HG03342 (cell line): ENCODE data around the gene SKOR1.

ENCODE experiments used
- ATAC-seq: cut with Tn5 transposase; IDR thresholded peaks from one replicate; pipeline ENCODE4 v1.9.1; 2021; ENCODE audit warnings: mild to moderate bottlenecking, moderate library complexity; ENCODE audit not compliant: unreplicated experiment

SKOR1 gene

DNA sequence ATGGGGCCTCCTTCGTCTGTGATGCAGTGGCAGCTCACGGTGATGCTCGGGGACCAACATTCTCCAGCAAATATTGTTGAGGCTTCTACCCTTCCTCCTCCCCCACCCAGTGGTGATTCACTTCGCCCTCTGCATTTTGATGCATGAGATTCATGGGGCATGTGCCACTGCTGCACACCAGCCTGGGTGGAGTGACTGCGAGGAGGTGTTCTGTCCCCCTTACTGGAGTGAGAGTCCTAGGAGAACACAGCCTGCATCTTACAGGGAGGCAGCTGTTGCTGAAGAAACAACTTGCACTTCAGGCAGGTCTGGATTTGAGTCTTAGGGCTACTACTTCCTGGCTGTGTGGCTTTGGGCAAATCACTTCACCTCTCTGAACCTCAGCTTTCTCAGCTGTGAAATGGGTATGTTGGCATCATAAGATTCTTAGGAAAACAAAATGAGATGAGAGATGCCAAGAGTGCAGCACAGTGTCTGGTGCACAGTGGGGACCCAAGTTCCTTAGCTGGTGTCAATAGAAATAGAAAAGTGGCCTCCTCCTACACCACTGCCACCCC lies 10.2 kb upstream of the SKOR1 start:
- no peak for ATAC-seq

DNA sequence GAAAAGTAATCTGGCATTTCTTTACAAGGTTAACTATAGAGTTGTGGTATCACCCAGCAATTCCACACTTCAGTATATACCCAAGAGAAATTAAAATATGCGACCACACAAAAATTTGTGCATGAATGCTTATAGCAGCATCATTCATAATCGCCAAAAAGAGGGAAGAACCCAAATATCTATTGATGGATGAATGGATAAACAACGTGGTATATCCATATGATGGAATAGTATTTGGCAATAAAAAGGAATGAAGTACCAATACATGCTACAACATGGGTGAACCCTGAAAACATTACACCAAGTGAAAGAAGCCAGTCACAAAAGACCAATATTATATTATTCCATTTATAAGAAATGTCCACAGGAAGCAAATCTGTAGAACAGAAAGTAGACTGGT lies 8.6 kb upstream of the SKOR1 start:
- no peak for ATAC-seq

DNA sequence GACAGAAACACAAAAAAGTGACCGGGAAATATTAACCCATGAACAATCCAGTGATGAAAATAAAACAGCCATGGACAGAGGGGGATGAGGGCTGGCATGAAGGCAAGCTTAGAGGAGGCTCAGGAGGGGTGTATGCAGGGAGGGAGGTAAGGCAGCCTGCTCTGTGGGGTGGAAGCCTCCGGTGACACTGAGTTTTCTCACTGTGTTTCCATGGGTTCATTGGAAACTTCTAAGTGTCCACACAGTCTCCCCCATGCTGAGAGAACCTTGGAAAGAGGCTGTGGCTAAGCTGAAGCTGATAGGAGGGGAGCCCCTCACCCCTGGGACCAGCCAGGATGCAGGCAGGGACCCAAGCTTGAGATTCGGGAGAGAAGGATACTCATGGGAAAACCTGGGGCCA lies 6.8 kb upstream of the SKOR1 start:
- no peak for ATAC-seq

DNA sequence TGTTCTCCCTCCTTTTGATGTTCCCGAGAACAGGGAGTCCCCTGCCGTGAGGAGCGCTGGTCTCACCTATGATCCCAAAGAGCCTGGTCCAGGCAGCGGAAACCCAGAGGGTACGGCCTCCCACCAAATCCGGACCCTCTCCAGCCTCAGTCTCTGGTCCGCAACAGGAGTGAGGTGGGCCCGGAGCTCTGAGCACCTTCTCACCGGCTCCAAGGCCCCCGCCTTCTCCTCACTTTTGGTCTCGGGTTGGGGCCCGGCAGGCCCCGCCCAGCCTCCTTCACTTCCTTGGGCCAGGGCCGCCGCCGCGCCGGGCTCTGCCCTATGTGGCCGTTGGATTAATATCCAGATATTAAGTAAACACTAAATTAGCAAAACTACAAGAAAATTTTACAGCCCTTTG lies 5.7 kb upstream of the SKOR1 start:
- no peak for ATAC-seq

DNA sequence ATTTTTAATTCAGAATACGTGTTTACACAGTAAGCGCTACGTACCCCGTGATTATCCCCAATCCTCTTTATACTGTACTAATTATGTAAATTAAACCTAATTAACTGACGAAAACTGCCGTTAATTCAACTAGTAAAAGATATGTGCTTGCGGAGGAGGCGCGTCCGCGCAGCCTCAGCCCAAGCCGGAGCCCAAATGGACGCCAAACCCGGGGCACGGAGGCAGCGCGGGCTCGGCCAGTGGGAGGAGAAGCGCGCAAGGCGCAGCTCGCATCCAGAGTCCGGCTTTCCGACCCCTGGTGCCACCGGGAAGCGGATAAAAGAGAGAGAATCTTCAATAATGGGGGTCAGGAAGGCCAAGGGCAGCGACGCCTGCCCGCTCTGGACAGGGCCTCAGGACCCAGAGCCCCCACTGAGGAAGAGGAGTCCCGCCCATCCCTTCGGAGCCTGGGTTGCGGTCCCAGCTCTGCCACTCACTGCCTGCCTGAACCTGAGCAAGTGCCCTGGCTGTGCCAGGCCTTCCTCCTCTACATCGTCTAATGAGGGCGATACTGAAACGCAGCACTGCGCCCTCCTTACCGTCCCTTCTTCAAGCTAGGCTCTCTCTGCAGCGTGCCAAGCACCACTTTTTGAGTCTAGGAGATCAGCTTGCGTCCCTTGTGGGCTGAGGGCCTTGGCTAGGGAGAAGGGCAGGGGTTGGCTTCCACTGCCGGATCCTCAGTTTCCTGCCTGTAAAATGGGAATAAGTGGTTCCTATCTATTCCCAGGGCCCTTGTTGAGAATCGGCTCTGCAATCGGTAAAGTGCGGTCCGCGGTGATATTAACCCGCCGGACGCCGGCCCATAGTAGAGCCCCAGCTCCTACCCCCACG lies 5.0 kb upstream of the SKOR1 start:
- no peak for ATAC-seq

DNA sequence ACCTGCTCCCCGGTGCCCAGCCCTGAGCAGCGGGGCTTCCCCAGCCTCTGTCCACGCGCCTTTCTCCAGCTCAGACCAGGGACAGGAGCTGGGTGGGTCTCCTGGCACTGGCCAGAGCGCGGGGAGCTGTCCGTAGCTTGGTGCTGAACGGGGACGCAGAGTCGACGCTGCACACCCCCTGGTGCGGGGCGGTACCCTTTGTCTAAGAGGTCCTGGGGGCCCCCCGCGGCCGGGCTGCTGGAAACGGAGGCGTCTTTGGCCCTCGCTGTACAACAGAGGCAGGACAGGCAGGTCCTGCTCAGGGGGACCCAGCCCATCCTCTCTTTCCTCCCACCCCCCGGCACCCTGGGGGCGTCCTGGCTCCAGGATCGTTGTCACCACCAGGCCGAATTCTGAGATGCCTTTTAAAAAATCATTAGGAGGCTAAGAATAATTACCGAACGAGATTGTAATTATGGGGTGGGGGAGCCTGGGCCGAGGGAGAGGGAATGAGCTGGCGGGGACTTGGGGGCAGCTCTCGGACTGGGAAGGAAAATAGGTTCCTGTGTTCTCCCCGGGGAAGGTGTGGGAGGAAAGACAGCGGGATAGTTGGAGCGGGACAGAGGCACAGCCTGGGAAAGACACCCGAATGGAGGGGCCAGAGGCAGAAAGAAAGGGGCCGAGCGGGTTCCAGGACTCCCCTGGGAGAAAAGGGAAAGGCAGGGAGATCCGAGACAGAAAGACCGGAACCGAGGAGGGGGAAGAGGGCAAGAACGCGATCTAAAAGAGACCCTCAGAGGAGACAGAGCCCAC lies 4.1 kb upstream of the SKOR1 start:
- ATAC-seq: no peak

DNA sequence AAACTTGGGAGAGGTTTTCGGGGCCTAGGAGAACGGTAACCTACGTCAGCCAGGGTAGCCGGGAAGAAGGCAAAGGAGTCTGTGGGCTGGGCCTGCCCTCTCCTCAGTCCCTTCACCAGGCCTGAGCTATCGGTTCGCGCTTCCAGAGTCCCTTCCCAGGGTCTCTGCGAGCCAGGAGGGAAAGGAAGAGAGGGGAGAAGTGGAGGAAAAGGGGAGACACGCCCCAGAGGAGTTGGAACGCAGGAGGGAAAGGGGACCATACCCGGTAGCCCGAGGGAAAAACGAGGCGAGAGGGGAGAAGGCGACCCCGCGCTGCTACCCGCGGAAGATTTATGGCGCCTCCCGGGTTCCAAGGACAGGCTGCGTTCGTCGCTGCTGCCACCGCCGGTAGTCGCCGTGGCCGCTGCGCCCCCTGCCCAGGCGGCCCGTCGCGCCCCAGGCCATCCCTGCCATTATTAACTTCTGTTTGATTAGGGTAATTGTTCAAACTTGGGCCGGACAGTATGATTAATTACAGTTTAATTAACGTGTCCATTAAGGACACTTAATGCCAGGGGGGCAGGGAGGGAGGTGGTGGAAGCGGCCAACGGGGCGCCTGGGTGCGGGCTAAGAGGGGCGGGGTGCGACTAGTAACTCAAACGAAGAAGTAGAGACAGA lies 3.4 kb upstream of the SKOR1 start:
- no peak for ATAC-seq

DNA sequence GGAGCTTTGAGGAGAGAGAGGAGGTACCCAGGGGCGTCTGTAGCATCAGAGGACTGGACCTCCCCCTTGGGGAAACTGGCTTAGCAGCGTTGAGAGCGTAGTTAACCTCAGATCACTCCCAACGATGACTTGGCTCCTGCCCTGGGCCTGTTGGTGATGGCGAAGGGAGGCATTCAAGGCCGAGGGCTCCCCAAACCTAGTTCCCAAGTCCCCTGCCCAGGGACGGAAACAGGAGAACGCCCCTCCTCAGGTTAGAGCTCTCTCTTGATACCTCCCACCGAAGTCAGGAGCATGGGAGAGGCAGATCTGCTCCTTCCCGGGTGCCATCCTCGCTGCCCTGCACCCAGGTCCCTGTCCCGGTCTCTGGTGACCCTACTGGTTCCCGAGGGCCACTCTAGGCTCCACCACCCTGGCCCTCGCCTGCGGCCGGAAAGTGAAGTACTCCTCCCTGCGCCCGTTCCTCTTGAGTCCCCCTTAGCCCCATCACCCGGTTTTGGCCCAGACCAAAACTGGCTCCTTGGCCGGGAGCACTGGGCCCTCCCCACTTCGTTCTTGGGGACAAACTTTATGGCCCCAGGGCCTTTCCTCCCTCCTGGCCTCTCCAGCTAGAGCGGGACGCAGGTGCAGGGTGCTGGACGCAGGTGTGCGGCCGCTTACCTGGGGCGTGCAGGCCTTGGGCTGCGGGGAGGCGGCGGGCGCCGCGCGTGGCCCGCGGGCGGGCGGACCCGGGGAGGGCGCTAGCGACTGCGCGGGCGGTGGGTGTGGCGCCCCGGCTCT lies 2.6 kb upstream of the SKOR1 start:
- no peak for ATAC-seq

DNA sequence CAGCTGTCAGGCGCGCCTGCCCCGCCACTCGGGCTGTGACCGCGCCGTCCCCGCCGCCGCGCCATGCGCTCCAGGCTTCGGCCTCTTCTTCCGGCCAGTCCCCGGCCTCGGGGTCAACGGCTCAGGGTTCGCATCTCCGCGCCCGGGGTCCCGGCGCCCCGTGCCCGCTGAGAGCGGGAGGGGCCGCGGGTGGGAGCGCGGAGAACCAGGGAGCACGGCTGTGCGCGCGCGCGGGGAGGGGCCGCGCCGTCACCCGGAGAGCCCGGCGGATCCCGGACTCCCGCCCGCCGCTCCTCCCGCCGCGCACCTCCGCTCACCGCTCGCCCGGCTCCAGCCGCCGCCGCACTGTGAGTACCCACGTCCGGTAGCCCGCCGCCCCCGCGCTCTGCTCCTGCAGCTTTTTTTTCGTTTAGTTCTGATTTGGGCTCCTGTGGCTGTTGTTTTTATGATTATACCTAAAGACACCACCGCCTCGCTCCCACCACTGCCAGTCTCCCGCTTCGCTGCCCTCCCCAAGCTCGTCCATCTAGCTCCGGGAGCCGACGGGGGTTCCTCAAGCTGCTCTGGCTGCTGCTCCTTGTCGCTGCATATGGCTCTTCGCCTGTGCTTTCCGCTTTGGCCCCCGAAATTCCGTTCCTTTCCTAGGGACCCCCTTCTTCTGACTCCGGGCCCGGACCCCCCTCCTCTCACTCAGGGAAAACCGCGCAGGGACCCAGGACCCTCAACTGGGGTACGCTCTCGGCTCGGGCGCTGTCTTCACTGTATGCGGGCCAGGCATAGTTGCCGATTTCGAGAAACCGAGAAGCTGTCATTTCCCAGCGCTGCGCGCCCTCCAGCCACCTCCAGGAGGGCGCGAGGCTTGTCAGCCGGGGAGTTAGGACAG lies 1.8 kb upstream of the SKOR1 start:
- ATAC-seq: no peak

DNA sequence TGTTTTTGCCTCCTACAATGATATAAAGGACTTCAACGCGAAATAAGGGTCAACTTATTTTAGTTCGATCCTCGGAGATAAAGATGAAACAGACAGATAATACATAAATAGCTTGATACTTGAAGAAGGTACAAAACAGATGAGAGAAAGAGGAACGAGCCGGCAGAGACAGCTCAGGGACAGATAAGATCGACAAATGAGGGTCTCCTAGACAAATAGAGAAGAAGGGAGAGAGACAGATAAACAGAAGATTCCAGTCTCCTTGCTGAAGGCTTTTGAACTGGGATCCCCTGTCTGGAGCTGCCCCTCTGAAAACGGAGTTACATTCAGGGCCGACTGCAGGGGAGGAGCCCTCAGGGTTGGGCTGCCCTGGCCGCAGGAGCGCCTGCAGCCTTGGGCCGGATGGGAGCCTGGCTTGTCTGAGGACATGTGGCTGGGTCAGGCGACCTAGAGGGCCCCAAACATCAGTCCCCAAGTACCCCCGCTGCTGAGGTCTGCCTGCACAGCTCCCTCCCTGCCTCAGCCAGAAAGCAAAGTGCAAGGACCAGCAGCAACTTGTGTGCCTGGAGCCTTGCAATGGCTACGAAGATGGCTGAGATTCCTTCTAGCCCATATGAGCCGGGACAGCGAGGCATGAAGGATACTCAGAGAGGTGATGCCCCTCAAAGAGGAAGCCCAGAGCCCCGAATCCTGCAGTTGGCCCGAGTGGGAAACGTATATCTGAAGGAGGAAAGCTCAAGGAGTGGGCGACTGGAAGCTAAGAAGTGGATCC lies 926 bp upstream of the SKOR1 start:
- ATAC-seq: no peak

DNA sequence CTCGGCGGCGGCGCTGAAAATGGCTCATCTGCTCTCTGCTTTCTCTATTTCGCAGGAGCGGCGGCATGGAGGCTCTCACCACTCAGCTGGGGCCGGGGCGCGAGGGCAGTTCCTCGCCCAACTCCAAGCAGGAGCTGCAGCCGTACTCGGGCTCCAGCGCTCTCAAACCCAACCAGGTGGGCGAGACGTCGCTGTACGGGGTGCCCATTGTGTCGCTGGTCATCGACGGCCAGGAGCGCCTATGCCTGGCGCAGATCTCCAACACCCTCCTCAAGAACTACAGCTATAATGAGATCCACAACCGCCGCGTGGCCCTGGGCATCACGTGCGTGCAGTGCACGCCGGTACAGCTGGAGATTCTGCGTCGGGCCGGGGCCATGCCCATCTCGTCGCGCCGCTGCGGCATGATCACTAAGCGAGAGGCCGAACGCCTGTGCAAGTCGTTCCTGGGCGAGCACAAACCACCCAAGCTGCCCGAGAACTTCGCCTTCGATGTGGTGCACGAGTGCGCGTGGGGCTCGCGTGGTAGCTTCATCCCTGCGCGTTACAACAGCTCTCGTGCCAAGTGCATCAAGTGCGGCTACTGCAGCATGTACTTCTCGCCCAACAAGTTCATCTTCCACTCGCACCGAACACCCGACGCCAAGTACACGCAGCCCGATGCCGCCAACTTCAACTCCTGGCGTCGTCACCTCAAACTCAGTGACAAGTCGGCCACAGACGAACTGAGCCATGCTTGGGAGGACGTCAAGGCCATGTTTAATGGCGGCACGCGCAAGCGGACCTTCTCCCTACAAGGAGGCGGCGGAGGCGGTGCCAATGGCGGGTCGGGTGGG lies 790 bp downstream of the SKOR1 start:
- no peak for ATAC-seq

DNA sequence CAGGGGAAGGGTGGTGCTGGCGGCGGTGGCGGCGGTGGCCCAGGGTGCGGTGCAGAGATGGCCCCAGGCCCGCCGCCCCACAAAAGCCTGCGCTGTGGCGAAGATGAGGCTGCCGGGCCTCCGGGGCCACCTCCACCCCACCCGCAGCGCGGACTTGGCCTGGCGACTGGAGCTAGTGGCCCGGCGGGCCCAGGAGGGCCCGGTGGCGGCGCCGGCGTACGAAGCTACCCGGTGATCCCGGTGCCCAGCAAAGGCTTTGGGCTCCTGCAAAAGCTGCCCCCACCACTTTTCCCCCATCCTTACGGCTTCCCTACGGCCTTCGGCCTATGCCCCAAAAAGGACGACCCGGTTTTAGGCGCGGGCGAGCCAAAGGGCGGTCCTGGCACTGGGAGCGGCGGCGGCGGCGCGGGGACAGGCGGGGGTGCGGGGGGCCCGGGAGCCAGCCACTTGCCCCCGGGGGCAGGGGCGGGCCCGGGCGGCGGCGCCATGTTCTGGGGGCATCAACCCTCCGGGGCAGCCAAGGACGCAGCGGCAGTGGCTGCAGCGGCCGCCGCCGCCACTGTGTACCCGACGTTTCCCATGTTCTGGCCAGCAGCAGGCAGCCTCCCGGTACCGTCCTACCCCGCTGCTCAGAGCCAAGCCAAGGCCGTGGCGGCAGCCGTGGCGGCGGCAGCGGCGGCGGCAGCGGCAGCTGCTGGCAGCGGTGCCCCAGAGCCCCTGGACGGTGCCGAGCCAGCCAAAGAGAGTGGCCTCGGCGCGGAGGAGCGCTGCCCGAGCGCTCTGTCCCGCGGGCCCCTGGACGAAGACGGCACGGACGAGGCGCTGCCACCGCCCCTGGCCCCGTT lies 1.6 kb downstream of the SKOR1 start:
- no peak for ATAC-seq

DNA sequence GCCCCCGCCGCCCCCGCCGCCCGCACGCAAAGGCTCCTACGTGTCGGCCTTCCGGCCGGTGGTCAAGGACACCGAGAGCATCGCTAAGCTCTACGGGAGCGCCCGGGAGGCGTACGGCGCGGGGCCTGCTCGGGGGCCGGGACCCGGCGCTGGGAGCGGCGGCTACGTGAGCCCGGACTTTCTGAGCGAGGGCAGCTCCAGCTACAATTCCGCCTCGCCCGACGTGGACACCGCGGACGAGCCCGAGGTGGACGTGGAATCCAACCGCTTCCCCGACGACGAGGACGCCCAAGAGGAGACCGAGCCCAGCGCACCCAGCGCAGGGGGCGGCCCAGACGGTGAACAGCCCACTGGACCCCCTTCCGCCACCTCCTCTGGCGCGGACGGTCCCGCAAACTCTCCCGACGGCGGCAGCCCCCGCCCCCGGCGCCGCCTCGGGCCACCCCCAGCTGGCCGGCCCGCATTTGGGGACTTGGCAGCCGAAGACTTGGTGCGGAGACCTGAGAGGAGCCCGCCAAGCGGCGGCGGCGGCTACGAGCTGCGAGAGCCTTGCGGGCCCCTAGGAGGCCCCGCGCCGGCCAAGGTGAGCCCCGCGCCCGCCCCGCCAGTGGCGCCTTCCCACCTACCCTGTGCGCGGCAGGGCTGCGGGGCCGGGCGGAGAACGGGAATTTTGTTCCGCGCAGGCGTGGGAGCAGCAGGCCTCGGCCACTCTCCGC lies 2.4 kb downstream of the SKOR1 start:
- no peak for ATAC-seq

DNA sequence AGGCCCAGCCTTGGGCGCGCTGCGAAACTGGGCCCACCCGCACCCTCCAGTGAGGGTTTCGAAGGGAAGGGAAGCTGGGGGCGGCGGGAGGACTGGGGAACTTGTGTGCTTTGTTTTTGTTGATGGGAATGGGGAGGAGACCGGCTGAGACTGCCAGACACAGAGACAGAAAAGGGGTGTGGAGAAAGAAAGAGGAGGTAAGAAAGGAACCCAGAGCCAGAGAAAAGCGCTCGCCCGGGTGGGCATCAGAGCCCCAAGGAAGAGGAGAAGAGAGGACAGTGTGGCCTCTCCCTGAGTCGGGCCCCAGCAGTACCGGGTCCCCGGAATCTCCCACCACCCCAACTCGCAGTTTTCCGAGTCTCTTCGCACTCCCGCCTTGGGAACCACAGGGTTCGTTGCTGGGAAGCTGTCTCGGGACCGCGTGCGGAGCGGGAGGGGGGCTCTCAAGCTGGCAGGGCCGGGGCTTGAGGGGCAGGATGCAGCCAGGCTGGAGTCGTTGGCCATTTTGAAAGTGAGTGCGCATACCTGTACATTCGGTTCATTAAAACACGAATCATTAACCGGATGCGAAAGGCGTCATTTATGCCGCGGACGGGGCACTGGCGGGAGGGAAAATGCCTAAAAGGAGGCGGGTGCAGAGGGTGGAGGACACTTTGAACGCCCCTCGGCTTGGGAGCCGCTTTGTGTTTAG lies 3.1 kb downstream of the SKOR1 start:
- no peak for ATAC-seq

DNA sequence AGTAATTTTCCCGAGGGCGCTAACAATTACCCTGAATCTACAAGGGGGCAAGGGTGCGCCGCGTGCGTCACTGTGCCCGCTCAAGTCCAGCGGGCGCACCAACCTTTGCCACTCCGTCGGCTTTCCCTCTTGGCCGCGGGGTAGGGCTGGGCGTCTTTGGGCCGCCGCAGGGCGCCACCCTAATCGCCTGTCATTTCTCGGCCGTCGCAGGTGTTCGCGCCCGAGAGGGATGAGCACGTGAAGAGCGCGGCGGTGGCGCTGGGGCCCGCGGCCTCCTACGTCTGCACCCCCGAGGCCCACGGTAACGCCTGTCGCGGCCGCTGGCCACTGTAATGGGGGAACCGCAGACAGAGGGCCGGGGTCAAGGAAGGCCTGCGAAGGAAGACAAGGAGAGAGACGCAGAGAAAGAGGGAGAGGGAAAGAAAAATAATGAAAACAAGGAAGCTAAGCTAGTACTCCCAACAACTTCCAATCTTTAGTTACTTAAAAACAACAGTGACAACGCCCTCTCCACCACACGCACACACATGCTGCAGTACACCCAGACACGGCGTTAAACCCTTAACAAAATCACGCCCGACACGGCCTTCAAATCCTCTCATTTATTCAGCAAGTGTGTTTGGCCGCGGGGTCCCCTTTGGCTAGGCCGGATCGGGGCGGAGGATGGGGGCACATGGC lies 3.8 kb downstream of the SKOR1 start:
- no peak for ATAC-seq
